Tibial nerve (tissue), 3 donors: ENCODE measurements around the gene CABP4.

Source experiments
- CTCF ChIP-seq, 5 experiments: fragments of 200-600 bp in 3 of 5; fragments of 450-650 bp in 2 of 5; sonication (generic) in 3 of 5; IDR thresholded peaks; one replicate each; pipeline ENCODE4 v1.5.1; 2016 to 2019; ENCODE audit warnings: antibody characterized with exemption in 5 of 5, mild to moderate bottlenecking in 3 of 5, moderate library complexity in 2 of 5
- POLR2A ChIP-seq, 2 donors: fragments of 450-650 bp; IDR thresholded peaks; one replicate each; pipeline ENCODE4 v1.6.1; 2017; ENCODE audit warnings: antibody characterized with exemption in 2 of 2, mild to moderate bottlenecking in 2 of 2, moderate library complexity in 2 of 2

DNA sequence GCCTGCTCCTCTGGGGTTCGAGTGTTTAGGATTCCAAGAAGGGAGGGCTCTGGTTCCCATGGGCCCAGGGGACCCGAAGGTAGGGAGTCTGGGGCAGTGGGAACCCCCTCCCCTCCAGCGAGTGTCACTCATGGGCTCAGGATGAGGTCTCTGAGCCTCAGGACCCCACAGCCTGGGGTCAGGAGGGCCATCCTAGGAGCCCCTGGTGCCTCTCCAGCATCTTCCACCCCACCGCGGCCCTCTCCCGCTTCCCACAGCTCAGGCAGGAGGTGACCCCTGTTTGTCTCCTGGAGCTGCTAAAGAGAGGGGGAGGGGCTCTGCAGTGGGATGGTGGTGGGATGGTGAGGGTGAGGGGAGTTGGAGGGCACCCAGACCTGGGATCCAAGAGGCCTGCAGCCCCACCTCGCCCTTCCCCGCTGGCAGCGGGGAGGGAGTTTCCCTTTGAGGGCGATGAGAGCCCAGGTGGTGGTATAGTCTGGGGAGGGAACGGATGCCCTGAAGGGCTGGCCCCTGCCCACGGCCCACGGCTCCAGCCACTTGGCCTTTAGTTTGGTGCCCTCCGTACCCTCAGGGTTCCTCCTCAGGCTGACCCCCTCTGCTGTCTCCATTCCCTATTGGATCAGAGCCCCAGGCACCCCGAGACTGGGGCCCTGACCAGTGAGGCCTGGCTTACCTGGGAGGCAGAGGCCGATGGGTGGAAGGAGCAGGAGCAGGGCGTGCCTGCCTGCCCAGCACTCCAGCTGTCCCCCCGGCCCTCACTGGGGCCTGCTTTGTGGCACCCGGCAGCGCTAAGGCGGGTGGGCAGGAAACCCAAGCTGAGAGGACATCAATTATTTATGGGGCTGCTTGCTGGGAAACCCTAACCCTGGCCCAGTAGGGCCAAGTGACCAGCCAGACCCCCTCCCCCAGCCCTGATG, 1.1 kb upstream of the CABP4 start:
- no peak for TF ChIP-seq CTCF (IDR thresholded peaks at IDR 0.05)
- no peak for TF ChIP-seq POLR2A (IDR thresholded peaks at IDR 0.05)
